ENCODE measurements around the gene PHYHIPL.

PHYHIPL gene

DNA sequence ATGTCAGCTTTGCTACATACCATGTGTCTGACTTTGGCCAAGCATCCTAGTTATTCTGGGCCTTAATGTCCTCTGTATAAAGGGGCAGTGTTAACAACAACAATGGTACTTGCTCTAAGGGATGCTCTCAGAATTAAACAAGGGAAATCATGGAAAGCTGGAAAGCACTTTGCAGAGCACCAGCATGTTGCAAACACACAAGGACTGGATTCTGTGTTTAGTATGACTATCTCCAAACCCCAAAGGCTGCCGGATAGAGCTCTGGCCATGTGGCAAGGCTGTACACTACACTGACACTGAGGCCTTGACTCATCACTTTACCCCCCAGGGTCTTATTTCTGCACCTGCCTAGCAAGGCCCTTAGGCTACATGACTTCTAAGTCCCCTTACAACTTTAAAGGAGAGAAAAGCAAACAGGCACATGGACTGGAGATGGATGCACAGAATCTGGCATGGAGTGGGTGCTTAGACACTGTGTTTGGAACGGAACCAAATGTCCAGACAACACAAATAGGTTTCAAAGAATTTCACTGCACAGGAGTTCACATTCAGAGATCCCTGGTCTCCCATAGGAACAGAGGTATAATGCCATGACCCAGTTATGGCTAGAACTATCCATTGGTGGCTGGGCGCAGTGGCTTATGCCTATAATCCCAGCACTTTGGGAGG is 111.3 kb downstream of the PHYHIPL start (continued):
- TF ChIP-seq, protein P1, sequence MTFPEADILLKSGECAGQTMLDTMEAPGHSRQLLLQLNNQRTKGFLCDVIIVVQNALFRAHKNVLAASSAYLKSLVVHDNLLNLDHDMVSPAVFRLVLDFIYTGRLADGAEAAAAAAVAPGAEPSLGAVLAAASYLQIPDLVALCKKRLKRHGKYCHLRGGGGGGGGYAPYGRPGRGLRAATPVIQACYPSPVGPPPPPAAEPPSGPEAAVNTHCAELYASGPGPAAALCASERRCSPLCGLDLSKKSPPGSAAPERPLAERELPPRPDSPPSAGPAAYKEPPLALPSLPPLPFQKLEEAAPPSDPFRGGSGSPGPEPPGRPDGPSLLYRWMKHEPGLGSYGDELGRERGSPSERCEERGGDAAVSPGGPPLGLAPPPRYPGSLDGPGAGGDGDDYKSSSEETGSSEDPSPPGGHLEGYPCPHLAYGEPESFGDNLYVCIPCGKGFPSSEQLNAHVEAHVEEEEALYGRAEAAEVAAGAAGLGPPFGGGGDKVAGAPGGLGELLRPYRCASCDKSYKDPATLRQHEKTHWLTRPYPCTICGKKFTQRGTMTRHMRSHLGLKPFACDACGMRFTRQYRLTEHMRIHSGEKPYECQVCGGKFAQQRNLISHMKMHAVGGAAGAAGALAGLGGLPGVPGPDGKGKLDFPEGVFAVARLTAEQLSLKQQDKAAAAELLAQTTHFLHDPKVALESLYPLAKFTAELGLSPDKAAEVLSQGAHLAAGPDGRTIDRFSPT (tag by site-specific recombination; IDR thresholded peaks at IDR 0.05): no peak
- TF ChIP-seq ZNF423 (tag by site-specific recombination; IDR thresholded peaks at IDR 0.05): no peak
- TF ChIP-seq ZNF792 (tag by site-specific recombination; IDR thresholded peaks at IDR 0.05): no peak
- TF ChIP-seq, protein P2, sequence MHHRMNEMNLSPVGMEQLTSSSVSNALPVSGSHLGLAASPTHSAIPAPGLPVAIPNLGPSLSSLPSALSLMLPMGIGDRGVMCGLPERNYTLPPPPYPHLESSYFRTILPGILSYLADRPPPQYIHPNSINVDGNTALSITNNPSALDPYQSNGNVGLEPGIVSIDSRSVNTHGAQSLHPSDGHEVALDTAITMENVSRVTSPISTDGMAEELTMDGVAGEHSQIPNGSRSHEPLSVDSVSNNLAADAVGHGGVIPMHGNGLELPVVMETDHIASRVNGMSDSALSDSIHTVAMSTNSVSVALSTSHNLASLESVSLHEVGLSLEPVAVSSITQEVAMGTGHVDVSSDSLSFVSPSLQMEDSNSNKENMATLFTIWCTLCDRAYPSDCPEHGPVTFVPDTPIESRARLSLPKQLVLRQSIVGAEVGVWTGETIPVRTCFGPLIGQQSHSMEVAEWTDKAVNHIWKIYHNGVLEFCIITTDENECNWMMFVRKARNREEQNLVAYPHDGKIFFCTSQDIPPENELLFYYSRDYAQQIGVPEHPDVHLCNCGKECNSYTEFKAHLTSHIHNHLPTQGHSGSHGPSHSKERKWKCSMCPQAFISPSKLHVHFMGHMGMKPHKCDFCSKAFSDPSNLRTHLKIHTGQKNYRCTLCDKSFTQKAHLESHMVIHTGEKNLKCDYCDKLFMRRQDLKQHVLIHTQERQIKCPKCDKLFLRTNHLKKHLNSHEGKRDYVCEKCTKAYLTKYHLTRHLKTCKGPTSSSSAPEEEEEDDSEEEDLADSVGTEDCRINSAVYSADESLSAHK (tag by site-specific recombination; IDR thresholded peaks at IDR 0.05): no peak
- TF ChIP-seq ZNF133 (tag by site-specific recombination; IDR thresholded peaks at IDR 0.05): no peak
- TF ChIP-seq ZNF561 (tag by site-specific recombination; IDR thresholded peaks at IDR 0.05; ENCODE audit: borderline replicate concordance): no peak
- no peak for TF ChIP-seq KLF8 (tag by site-specific recombination; IDR thresholded peaks at IDR 0.05)
- TF ChIP-seq ZNF266 (tag by site-specific recombination; IDR thresholded peaks at IDR 0.05; ENCODE audit: low read depth): no peak
- TF ChIP-seq, protein P3, sequence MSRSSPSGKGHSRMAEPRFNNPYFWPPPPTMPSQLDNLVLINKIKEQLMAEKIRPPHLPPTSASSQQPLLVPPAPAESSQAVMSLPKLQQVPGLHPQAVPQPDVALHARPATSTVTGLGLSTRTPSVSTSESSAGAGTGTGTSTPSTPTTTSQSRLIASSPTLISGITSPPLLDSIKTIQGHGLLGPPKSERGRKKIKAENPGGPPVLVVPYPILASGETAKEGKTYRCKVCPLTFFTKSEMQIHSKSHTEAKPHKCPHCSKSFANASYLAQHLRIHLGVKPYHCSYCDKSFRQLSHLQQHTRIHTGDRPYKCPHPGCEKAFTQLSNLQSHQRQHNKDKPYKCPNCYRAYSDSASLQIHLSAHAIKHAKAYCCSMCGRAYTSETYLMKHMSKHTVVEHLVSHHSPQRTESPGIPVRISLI (tag by site-specific recombination; IDR thresholded peaks at IDR 0.05): no peak
- TF ChIP-seq ZNF37A (tag by site-specific recombination; IDR thresholded peaks at IDR 0.05): no peak

DNA sequence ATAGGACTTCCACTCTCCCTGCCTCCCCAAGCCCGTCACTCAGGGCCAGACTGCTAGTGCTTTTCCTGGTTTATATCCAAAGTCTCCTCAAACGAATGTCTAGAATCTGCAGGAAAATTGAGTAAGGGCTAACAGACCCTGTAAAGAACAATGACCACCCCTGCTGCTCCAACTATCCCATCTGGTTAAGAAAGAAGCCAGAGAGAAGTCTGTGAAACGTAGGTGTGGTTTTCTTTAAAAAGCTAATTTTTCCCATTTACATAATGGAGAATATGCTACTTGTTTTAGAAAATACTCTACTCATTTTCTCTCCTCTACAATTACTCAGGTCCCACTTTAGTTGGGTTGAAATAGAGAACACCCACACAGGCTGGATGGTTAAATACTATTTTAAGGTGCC is 113.4 kb downstream of the PHYHIPL start:
- H3K27ac ChIP-seq (ENCODE audit: extremely low read depth, low read depth, low read length): no peak overlapping the region
- TF ChIP-seq, protein P2 (tag by site-specific recombination; IDR thresholded peaks at IDR 0.05): no peak
- TF ChIP-seq ZFP69B (tag by site-specific recombination; IDR thresholded peaks at IDR 0.05) (no peak), ZNF324 (tag by site-specific recombination; IDR thresholded peaks at IDR 0.05) (no peak), ZNF155 (tag by site-specific recombination; IDR thresholded peaks at IDR 0.05) (no peak), KLF10 (tag by site-specific recombination; IDR thresholded peaks at IDR 0.05) (no peak), ZNF791 (tag by site-specific recombination; IDR thresholded peaks at IDR 0.05) (no peak), ZNF549 (tag by site-specific recombination; IDR thresholded peaks at IDR 0.05) (no peak), ZNF658 (tag by site-specific recombination; IDR thresholded peaks at IDR 0.05) (no peak), EGR2 (tag by site-specific recombination; IDR thresholded peaks at IDR 0.05; ENCODE audit: low read depth) (no peak), SCRT2 (tag by site-specific recombination; IDR thresholded peaks at IDR 0.05) (no peak), ZSCAN30 (tag by site-specific recombination; IDR thresholded peaks at IDR 0.05) (no peak), ZNF114 (tag by site-specific recombination; IDR thresholded peaks at IDR 0.05) (no peak), ZNF529 (tag by site-specific recombination; IDR thresholded peaks at IDR 0.05; ENCODE audit: insufficient replicate concordance) (no peak), ZEB2 (tag by site-specific recombination; IDR thresholded peaks at IDR 0.05) (no peak)
- TF ChIP-seq, protein P4, sequence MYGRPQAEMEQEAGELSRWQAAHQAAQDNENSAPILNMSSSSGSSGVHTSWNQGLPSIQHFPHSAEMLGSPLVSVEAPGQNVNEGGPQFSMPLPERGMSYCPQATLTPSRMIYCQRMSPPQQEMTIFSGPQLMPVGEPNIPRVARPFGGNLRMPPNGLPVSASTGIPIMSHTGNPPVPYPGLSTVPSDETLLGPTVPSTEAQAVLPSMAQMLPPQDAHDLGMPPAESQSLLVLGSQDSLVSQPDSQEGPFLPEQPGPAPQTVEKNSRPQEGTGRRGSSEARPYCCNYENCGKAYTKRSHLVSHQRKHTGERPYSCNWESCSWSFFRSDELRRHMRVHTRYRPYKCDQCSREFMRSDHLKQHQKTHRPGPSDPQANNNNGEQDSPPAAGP (tag by site-specific recombination; IDR thresholded peaks at IDR 0.05): no peak
- H3K4me1 ChIP-seq (ENCODE audit: control insufficient read depth, insufficient read depth, low read length): no peaks in the 10 kb centered on the region
- H3K36me3 ChIP-seq (ENCODE audit: control insufficient read depth in 2 of 2, insufficient read depth in 1 of 2, low read length in 2 of 2): no peaks in the 10 kb centered on the region
- POLR2A ChIA-PET: no interaction called here
- CTCF ChIA-PET: no interaction called here
- no peaks in the 10 kb centered on the region for H3K9me3 ChIP-seq (ENCODE audit: control insufficient read depth, insufficient read depth, low read depth, low read length)
- H3K4me3 ChIP-seq (ENCODE audit: low read depth, low read length): no peak overlapping the region
